ENCODE measurements around the gene B4GALT1.

The B4GALT1 gene

DNA sequence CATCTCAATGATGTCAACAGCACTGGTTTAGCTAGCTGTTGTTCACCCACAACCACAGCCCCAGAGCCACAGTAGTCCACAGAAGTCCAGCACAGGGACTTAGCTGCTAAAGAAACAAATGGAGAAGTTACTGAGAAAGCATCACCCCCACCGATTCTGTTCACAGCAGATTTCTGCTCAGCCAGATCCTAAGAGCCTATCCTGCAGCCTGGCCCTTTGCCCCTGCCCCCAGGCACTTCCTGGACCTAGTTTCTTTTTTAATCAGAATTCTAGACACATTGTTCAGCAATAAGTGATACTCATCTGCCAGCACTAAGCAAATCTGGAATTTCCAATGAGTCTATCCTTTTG lies 7.4 kb downstream of the B4GALT1 start:
- no peak for DNase-seq (ENCODE audit: insufficient read length, low spot score)
- FAIRE-seq = no peak

DNA sequence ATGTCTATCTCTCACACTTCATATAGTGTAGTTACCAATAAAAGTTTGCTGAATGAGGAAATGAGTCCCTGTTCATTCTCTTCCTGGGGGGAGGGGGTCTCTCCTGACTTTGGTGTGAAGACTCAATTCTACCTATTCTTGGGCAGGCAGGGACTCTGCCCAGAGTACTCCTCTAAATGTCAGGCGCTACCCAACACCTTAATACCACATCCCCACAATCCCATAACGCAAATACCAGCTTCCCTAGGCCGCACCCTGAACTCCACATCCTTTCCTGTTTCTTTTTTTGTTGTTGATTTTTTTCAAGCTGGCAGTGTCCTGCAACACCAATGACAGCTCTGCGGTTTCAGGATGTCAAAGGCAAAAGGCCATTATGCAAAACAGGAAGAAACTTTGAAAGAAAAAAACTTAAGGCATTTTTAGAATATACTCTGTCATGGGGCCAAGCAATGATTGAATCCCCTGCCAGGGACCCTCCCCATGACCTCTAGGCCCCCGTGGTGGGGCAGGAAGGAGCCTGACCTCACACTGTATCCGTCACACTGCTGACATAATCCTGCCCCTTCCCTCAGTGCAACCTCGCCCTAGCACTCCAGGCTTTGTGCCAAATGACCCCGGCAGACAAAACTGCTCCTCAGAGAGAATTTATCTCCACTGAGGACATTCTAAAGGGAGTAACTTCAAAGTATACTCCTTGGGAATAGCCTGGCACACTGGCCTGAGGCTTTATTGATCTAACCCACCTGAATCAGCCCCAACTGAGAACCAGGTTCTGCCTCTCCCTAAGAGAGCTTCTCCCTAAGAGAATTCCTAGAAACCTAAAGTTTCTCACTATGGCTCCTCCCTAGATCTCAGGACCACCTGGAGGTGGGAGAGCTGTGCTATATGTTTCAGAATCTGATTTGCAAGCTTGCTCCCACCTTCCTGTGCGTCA lies 8.0 kb downstream of the B4GALT1 start:
- TF ChIP-seq, protein P1, sequence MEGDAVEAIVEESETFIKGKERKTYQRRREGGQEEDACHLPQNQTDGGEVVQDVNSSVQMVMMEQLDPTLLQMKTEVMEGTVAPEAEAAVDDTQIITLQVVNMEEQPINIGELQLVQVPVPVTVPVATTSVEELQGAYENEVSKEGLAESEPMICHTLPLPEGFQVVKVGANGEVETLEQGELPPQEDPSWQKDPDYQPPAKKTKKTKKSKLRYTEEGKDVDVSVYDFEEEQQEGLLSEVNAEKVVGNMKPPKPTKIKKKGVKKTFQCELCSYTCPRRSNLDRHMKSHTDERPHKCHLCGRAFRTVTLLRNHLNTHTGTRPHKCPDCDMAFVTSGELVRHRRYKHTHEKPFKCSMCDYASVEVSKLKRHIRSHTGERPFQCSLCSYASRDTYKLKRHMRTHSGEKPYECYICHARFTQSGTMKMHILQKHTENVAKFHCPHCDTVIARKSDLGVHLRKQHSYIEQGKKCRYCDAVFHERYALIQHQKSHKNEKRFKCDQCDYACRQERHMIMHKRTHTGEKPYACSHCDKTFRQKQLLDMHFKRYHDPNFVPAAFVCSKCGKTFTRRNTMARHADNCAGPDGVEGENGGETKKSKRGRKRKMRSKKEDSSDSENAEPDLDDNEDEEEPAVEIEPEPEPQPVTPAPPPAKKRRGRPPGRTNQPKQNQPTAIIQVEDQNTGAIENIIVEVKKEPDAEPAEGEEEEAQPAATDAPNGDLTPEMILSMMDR (IDR thresholded peaks at IDR 0.05; ENCODE audit: insufficient read depth, missing control alignments) = no peak
- DNase-seq (ENCODE audit: insufficient read length, low spot score) = no peak
- FAIRE-seq = no peak

More for the DNA sequence above, 7.4 kb downstream of the B4GALT1 start:
- TF ChIP-seq, protein P1 (IDR thresholded peaks at IDR 0.05; ENCODE audit: insufficient read depth, missing control alignments) = no peak

DNA sequence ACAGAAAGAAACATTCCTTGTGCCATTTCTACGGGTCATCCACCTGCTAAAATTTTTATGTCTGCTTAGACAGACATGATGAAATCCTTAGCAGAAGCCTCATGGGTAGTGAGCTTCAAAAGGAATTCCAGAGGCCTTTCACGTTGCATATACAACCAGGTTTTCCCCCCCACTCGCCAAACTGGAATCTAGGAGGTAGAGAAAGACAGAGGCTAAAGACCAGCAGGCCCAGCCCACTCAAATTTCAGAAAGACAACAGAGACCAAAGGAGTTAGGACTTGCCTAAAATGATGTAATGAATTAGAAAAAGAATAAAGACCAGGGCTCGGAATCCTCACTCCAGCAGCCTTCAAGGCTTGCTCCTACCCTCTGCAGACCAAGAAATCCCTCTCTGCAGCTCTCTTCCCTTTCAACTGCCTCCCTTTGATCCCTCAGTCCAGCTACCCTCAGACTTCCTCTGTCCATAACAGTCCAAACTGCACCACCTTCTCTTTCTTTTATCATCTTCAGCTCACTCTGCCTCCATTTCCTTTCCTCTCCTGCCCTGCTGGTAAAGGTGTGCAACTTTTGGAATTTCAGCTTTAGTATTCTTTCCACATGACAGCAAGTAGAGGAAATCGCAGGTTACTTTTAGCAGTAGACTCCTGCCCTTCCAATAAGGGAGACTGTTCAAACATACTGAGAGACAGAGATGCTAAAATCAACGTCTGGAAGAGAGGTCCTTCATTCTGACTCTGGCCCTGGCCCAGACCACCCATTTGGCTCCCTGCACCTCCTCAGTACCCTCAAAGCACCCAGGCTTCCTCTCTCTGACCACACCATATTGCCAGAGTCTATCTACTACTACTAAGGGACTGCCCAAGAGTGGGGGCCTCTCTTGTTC lies 8.9 kb downstream of the B4GALT1 start:
- no peak for FAIRE-seq
- DNase-seq (ENCODE audit: insufficient read length, low spot score) = no peak
- TF ChIP-seq, protein P1 (IDR thresholded peaks at IDR 0.05; ENCODE audit: insufficient read depth, missing control alignments) = no peak

DNA sequence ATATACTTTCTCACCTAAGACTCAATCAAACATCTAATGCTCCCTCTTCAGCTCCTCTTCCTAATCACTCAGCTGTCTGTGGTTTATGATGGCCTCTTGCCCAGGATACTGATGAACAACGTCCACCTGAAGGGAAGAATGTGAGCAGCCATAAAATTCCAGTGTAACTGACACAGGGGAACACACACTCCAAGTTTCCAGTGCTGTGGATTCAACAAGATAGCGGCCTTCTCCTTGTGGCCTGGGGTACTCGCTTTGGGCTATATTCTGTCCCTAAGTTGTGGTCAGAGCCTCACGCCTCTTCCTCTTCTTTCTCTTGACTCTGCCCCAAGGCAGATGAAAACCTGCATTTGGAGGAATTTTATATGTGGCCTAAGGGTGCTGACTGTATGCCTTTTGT lies 11.7 kb downstream of the B4GALT1 start:
- FAIRE-seq (no peak), DNase-seq (ENCODE audit: insufficient read length, low spot score) (no peak)
- TF ChIP-seq, protein P1 (IDR thresholded peaks at IDR 0.05; ENCODE audit: insufficient read depth, missing control alignments) = no peak

DNA sequence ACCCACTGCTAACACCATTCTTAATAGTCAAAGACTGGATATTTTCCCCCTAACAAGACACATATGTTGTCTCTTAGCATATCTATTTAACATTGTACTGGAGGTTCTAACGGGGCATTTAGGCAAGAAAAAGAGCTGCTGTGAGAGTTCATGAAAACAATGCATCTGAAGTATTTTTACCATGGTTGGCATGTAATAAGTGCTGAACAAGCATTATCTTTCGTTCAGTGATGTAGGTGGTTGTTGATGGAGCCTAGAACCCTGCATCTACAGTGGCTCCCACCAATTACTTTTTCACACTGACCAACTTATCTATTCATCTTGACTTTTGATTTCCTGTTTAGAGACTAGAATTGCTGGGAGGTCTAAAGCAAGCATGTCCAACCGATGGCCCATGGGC lies 12.8 kb downstream of the B4GALT1 start:
- TF ChIP-seq, protein P1 (IDR thresholded peaks at IDR 0.05; ENCODE audit: insufficient read depth, missing control alignments) = no peak
- FAIRE-seq (no peak), DNase-seq (ENCODE audit: insufficient read length, low spot score) (no peak)

DNA sequence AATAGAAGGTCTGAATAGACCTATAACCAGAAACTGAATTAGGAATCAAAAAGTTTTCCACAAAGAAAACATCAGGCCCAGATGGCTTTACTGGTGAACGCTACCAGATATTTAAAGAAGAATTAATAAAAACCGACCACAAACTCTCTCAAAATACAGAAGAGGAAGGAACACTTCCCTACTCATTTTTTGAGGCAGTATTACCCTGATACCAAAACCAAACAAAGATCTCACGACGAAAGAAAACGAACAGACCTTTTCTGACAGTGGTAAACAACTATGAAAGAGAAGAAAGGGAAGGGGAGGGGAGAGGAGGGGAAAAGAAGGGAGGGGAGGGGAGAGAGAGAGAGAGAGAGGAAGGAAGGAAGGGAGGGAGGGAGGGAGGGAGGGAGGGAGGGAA lies 13.5 kb downstream of the B4GALT1 start:
- DNase-seq (ENCODE audit: insufficient read length, low spot score) = no peak
- no peak for FAIRE-seq
- TF ChIP-seq, protein P1 (IDR thresholded peaks at IDR 0.05; ENCODE audit: insufficient read depth, missing control alignments) = no peak
